Gastroesophageal sphincter (tissue), 4 donors: ENCODE measurements around the gene C19orf12. TPM values are rescaled to one million over a fixed set of nuclear protein-coding genes. Genes with fewer than 3 reads are reported as not detected.

Source experiments
- ATAC-seq: fragments of 150-250 bp; one replicate; pipeline ENCODE4 v1.9.1; 2016; ENCODE audit warnings: mild to moderate bottlenecking, moderate library complexity
- H3K27ac ChIP-seq, 4 donors: fragments of 200-600 bp; sonication (generic) in 3 of 4; 1 replicate in 3 of 4; 2 replicates in 1 of 4; pipeline ENCODE4 v1.5.1; 2016 to 2019
- H3K27me3 ChIP-seq: fragments of 200-600 bp; sonication (generic); one replicate; pipeline ENCODE4 v1.5.1; 2019
- H3K36me3 ChIP-seq, 2 donors: fragments of 200-600 bp; sonication (generic); one replicate each; pipeline ENCODE4 v1.5.1; 2019; ENCODE audit warnings: control low read depth in 1 of 2
- H3K4me1 ChIP-seq, 3 donors: fragments of 200-600 bp; sonication (generic); 1 replicate in 2 of 3; 2 replicates in 1 of 3; pipeline ENCODE4 v1.5.1; 2016 to 2019; ENCODE audit warnings: control low read depth in 2 of 3
- H3K4me3 ChIP-seq, 2 donors: fragments of 200-600 bp; sonication (generic); one replicate each; pipeline ENCODE4 v1.5.1; 2019; ENCODE audit warnings: mild to moderate bottlenecking in 1 of 2, moderate library complexity in 1 of 2
- H3K9me3 ChIP-seq, 3 donors: fragments of 200-600 bp; sonication (generic); one replicate each; pipeline ENCODE4 v1.5.1; 2017 to 2019; ENCODE audit warnings: control low read depth in 2 of 3
- EP300 ChIP-seq: sonication (generic); formaldehyde crosslinking; IDR thresholded peaks from one replicate; pipeline ENCODE4 v1.6.1; 2017; ENCODE audit warnings: antibody characterized with exemption, mild to moderate bottlenecking
- POLR2A ChIP-seq, 2 donors: fragments of 450-650 bp; IDR thresholded peaks; one replicate each; pipeline ENCODE4 v1.6.1; 2017; ENCODE audit warnings: antibody characterized with exemption in 2 of 2, mild to moderate bottlenecking in 2 of 2, moderate library complexity in 1 of 2
- POLR2AphosphoS5 ChIP-seq: sonication (generic); formaldehyde crosslinking; IDR thresholded peaks from one replicate; pipeline ENCODE4 v1.6.1; 2017; ENCODE audit warnings: antibody characterized with exemption
- WGBS, 2 donors: methylation state at CpG; one replicate each; pipeline ENCODE4 v1.1.5; 2018; ENCODE audit warnings: low coverage in 1 of 2; 5-methylcytosine and 5-hydroxymethylcytosine counted together
- total RNA-seq, 4 donors: library from RNA; depleted of rRNA; stranded (reverse); fragments of >200 nt; gene quantifications; one replicate each; pipeline ENCODE4 v1.1.0, GENCODE V29; 2016
- TF ChIP-seq, protein P1 (sequence below), 4 experiments: fragments of 200-600 bp in 2 of 4; fragments of 450-650 bp in 2 of 4; sonication (generic) in 1 of 4; IDR thresholded peaks; one replicate each; pipeline ENCODE4 v1.5.1; 2017 to 2019; ENCODE audit warnings: antibody characterized with exemption in 4 of 4, mild to moderate bottlenecking in 2 of 4, moderate library complexity in 2 of 4

C19orf12 gene
- total RNA-seq, 4 donors from 2014 or later: 37.6 to 62.1 (median 49.7) TPM

DNA sequence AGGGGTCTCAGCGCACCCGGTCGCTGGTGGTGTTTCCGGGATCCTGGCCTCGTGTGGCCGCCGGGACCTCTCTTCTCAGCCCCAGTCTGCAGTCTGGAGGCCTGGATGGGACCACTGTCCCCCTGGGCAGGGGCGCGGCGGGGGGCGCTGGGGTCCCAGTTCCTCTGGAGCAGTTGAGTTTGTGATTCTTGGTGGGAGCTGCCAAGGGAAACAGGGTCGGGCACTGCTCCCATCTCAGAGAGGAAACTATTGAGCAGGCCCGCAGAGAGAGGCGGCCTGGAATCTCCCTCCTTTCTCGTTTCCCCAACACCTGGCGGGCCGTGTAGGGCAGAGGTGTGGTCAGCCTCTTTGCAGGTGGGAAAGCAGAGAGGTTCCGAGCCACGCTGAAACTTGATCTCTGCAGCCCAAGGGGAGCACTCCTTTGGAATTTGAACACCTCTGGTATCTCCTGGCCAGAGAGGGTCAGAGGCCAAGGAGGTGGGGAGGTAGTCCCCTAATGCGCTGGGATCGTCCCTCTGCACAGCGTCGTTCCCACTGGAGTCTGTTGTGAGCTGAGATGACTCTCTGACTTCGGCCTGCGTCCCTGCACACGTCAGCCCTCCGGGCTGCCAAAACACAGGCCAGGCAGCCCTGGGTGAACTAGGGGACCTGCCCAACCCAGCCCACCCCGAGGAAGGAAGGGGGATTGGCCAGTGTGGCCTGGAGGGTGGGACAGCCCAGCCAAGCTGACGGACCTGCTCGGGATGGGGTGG is 49.1 kb downstream of the C19orf12 start:
- peak overlapping the region; percentile 74 to 94 (median 92) for H3K27ac ChIP-seq
- no peaks in the 10 kb centered on the region for H3K9me3 ChIP-seq
- WGBS, 2 donors: 3% methylated on average over 6 of the region's 30 CpGs; no CpG with 5 or more reads in 1 of the 2 donors
- peak overlapping the region; percentile 82 to 92 for H3K4me3 ChIP-seq
- H3K36me3 ChIP-seq: no peaks in the 10 kb centered on the region
- peak; percentile 65 for ATAC-seq
- TF ChIP-seq EP300: no peak
- TF ChIP-seq POLR2AphosphoS5: peak; percentile 83
- TF ChIP-seq POLR2A (IDR thresholded peaks at IDR 0.05): peak; percentile 50 to 68
- TF ChIP-seq, protein P1, sequence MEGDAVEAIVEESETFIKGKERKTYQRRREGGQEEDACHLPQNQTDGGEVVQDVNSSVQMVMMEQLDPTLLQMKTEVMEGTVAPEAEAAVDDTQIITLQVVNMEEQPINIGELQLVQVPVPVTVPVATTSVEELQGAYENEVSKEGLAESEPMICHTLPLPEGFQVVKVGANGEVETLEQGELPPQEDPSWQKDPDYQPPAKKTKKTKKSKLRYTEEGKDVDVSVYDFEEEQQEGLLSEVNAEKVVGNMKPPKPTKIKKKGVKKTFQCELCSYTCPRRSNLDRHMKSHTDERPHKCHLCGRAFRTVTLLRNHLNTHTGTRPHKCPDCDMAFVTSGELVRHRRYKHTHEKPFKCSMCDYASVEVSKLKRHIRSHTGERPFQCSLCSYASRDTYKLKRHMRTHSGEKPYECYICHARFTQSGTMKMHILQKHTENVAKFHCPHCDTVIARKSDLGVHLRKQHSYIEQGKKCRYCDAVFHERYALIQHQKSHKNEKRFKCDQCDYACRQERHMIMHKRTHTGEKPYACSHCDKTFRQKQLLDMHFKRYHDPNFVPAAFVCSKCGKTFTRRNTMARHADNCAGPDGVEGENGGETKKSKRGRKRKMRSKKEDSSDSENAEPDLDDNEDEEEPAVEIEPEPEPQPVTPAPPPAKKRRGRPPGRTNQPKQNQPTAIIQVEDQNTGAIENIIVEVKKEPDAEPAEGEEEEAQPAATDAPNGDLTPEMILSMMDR (IDR thresholded peaks at IDR 0.05): no peak
- H3K4me1 ChIP-seq: peaks cover 4 to 96% (median 52%) of the 10 kb centered on the region in 3 donors
- H3K27me3 ChIP-seq: no peaks in the 10 kb centered on the region

DNA sequence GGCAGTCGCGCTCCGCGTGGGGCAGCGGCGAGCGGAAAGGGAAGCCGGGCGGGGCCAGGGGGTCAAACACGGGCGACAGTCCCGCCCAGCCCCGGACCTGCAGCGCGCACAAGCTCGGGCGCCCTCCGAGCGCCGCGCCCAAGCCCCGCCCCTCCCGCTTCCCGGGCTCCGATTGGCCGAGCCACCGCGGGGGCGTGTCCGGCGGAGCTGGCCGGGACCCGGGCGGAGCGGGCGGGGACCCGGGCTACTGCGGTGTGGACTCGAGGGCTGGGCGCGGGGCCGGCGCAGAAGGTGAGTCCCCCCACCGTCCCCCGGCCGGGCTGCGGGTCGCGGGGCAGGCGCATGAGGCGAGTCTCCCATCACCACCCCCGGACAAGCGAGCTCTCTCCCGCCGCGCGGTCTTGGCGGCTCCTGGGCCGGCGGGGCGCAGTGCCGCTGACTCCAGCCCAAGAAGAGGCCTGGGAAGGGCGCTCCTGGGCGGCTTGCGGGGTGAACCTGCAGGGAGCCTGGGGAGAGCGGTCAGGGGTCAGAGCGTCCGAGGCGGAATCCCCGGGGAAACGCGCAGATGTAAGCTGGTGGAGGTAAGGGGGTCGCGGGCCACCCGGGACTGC is 49.7 kb downstream of the C19orf12 start, which contains the start of gene PLEKHF1:
Gene PLEKHF1, plus strand, starts transcription at position 247 of the 611 bp plus-strand sequence. CDS start 8,379 bp downstream, outside the sequence.
- WGBS, 2 donors: no CpG with 5 or more reads among the region's 75 CpGs
- no peaks in the 10 kb centered on the region for H3K27me3 ChIP-seq
- TF ChIP-seq EP300: no peak
- TF ChIP-seq POLR2AphosphoS5: peak; percentile 25
- peak; percentile 54 to 81 for TF ChIP-seq POLR2A (IDR thresholded peaks at IDR 0.05)
- TF ChIP-seq, protein P1 (IDR thresholded peaks at IDR 0.05): no peak
- H3K36me3 ChIP-seq: no peaks in the 10 kb centered on the region
- ATAC-seq: peak; percentile 90
- peaks cover 4 to 94% (median 47%) of the 10 kb centered on the region in 3 donors for H3K4me1 ChIP-seq
- H3K9me3 ChIP-seq: no peaks in the 10 kb centered on the region
- peak within 1 kb of the TSS; percentile 74 to 94 (median 92) for H3K27ac ChIP-seq
- H3K4me3 ChIP-seq: peak within 1 kb of the TSS; percentile 82 to 92

DNA sequence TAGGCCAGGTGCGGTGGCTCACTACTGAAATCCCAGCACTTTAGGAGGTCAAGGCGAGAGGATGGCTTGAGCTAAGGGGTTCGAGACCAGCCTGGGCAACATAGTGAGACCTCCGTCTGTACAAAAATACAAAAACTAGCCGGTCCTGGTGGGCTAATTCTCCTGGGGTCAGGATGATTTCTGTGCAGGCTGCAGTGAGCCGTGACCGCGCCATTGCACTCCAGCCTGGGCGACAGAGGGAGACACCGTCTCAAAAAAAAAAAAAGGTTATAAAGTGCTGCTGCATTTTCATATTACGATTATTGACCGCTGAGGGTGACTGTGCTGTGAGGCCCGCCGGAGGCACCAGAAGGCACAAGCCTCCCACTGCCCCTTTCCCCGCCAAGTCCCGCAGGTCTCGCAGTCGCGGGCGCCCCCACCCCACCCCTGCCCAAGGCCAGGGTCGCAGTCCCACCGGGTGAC is 50.3 kb downstream of the C19orf12 start:
- TF ChIP-seq EP300 (no peak), POLR2A (IDR thresholded peaks at IDR 0.05) (no peak), POLR2AphosphoS5 (no peak)
- TF ChIP-seq, protein P1 (IDR thresholded peaks at IDR 0.05): peak in 1 of 4 experiments; percentile 44
- no peak for ATAC-seq
- H3K36me3 ChIP-seq: no peaks in the 10 kb centered on the region
- no peaks in the 10 kb centered on the region for H3K27me3 ChIP-seq
- H3K4me1 ChIP-seq: peaks cover 4 to 88% (median 45%) of the 10 kb centered on the region in 3 donors
- H3K27ac ChIP-seq: peak overlapping the region in 3 of 4 donors; percentile 90 to 94 (median 93)
- H3K9me3 ChIP-seq: no peaks in the 10 kb centered on the region
- peak overlapping the region; percentile 82 to 92 for H3K4me3 ChIP-seq
- 60% methylated on average over 2 of the region's 22 CpGs; no CpG with 5 or more reads in 1 of the 2 donors for WGBS, 2 donors

DNA sequence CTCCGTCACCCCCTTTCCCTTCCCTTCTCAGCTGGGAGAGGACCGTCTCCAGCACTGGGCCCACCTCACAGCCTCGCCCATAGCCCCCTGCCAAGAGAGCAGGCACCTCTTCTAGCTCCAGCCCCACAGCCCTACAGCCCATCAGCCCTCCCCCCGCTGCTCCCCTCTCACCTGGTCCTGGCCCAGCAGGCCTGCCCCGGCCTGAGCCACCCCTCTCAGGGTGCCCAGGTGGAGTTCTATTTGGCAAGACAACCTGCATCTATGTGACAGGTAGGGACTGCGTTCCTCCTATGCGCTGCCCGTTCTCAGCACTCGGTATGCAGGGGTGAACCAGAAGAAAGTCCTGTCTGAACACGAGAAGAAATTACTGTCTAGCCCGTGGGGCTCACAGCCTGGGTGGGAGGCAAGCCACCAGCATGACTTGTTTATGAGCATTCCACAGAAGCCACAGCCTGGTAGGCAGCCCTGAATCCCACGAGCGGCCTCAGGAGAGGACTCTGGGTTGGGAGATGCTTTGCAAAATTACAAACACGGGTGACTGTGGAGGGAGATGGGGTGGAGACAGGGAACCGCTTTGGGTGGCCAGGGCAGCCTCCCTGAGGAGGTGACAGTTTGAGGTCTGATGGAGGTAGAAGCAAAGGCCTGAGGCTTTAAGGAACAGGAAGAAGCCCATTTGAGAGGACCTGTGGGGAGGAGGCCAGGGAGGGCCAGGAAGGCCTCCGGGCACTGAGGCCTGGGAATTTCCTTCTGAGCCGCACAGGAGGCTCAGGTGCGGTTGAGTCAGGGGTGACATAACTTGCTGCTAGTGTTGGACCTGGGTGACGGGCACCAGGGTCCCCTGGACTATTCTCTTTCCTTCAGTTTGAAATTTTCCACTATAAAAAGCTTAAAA is 51.0 kb downstream of the C19orf12 start:
- no peak for ATAC-seq
- WGBS, 2 donors: 76 to 81% methylated on average over 3 to 11 of the region's 19 CpGs
- Histone ChIP-seq H3K27ac (peak overlapping the region; percentile 83 to 94 (median 92)), H3K4me3 (peak overlapping the region in 1 of 2 donors; percentile 92), H3K27me3 (no peaks in the 10 kb centered on the region), H3K36me3 (no peaks in the 10 kb centered on the region), H3K4me1 (peaks cover 4 to 87% (median 42%) of the 10 kb centered on the region in 3 donors), H3K9me3 (no peaks in the 10 kb centered on the region)
- TF ChIP-seq POLR2A (IDR thresholded peaks at IDR 0.05) (no peak), EP300 (no peak), POLR2AphosphoS5 (no peak)
- TF ChIP-seq, protein P1 (IDR thresholded peaks at IDR 0.05): no peak
